WTC11 (cell line): Measurements from ENCODE around the gene GRIFIN. TPM values are rescaled to one million over a fixed set of nuclear protein-coding genes. Genes with fewer than 3 reads are reported as not detected.

Experiments
- ATAC-seq: fragments of 200-7000 bp; cut with Tn5 transposase; 2 replicates; pipeline ENCODE4 v1.10.0; 2021; ENCODE audit warnings: mild to moderate bottlenecking, moderate library complexity
- CTCF ChIA-PET: fragments of 300-600 bp; sonication (Branson Sonifier 250); formaldehyde crosslinking; loops from one replicate; lab custom pipeline; 2021; ENCODE audit warnings: antibody characterized with exemption; lab: Charles Lee
- POLR2A ChIA-PET: fragments of 350-600 bp; sonication (Branson Sonifier 250); formaldehyde crosslinking; loops from one replicate; lab custom pipeline; 2021; ENCODE audit warnings: antibody characterized with exemption; lab: Charles Lee
- DNase-seq: peaks from one replicate; pipeline ENCODE4 v3.0.0; 2021; ENCODE audit warnings: low spot score
- H3K27ac Mint-ChIP-seq: 2 replicates; pipeline ENCODE4 v1.8.0; 2021; ENCODE audit warnings: mixed read lengths
- H3K27me3 Mint-ChIP-seq: 2 replicates; pipeline ENCODE4 v1.8.0; 2021; ENCODE audit warnings: low read depth, mild to moderate bottlenecking, moderate library complexity, mixed read lengths
- H3K36me3 Mint-ChIP-seq: 2 replicates; pipeline ENCODE4 v1.8.0; 2021; ENCODE audit warnings: mixed read lengths
- H3K4me1 Mint-ChIP-seq: 2 replicates; pipeline ENCODE4 v1.8.0; 2022; ENCODE audit warnings: mixed read lengths
- H3K4me3 Mint-ChIP-seq: 2 replicates; pipeline ENCODE4 v1.8.0; 2021; ENCODE audit warnings: mild to moderate bottlenecking, moderate library complexity, mixed read lengths
- H3K9me3 Mint-ChIP-seq: 2 replicates; pipeline ENCODE4 v1.8.0; 2021; ENCODE audit warnings: mixed read lengths
- ARID4B ChIP-seq: sonication (generic); formaldehyde crosslinking; IDR thresholded peaks from 2 replicates; pipeline ENCODE4 v1.8.0; 2023; ENCODE audit warnings: missing genetic modification reagents, mild to moderate bottlenecking, borderline replicate concordance
- CREM ChIP-seq: sonication (generic); formaldehyde crosslinking; IDR thresholded peaks from 2 replicates; pipeline ENCODE4 v1.8.1; 2022; ENCODE audit warnings: mild to moderate bottlenecking, missing genetic modification reagents, moderate library complexity
- ESRRA ChIP-seq: sonication (generic); formaldehyde crosslinking; IDR thresholded peaks from 2 replicates; pipeline ENCODE4 v1.8.1; 2022; ENCODE audit warnings: mild to moderate bottlenecking, missing genetic modification reagents, borderline replicate concordance
- MLX ChIP-seq: sonication (generic); formaldehyde crosslinking; IDR thresholded peaks from 2 replicates; pipeline ENCODE4 v1.8.1; 2023; ENCODE audit warnings: mild to moderate bottlenecking, missing genetic modification reagents, moderate library complexity
- NFYB ChIP-seq: sonication (generic); formaldehyde crosslinking; conservative IDR thresholded peaks from 2 replicates; pipeline ENCODE4 v1.8.0; 2022; ENCODE audit warnings: low read depth, missing genetic modification reagents
- OVOL2 ChIP-seq: fragments of 250-450 bp; sonication (Bioruptor Pico); IDR thresholded peaks from 2 replicates; pipeline ENCODE4 v1.9.0; 2021; ENCODE audit warnings: mild to moderate bottlenecking, borderline replicate concordance
- SMAD3 ChIP-seq: sonication (generic); formaldehyde crosslinking; IDR thresholded peaks from 2 replicates; pipeline ENCODE4 v1.8.0; 2022; ENCODE audit warnings: missing genetic modification reagents, mild to moderate bottlenecking, borderline replicate concordance
- TEAD4 ChIP-seq: sonication (generic); formaldehyde crosslinking; IDR thresholded peaks from 2 replicates; pipeline ENCODE4 v1.8.0; 2022; ENCODE audit warnings: mild to moderate bottlenecking, missing genetic modification reagents
- ZBTB21 ChIP-seq: sonication (generic); formaldehyde crosslinking; IDR thresholded peaks from 2 replicates; pipeline ENCODE4 v1.8.1; 2023; ENCODE audit warnings: mild to moderate bottlenecking, missing genetic modification reagents, borderline replicate concordance
- ZNF219 ChIP-seq: sonication (generic); formaldehyde crosslinking; IDR thresholded peaks from 2 replicates; pipeline ENCODE4 v1.8.0; 2023; ENCODE audit warnings: missing genetic modification reagents, mild to moderate bottlenecking, borderline replicate concordance
- ZNF263 ChIP-seq: sonication (generic); formaldehyde crosslinking; IDR thresholded peaks from 2 replicates; pipeline ENCODE4 v1.8.1; 2022; ENCODE audit warnings: low read depth, mild to moderate bottlenecking, moderate library complexity, missing genetic modification reagents
- ZNF423 ChIP-seq: fragments of 250-450 bp; sonication (Bioruptor Pico); IDR thresholded peaks from 2 replicates; pipeline ENCODE4 v2.1.2; 2022; ENCODE audit warnings: mild to moderate bottlenecking, moderate library complexity
- ZNF512 ChIP-seq: sonication (generic); formaldehyde crosslinking; IDR thresholded peaks from 2 replicates; pipeline ENCODE4 v1.8.1; 2022; ENCODE audit warnings: missing genetic modification reagents, borderline replicate concordance
- total RNA-seq: library from RNA; stranded (reverse); gene quantifications from 3 replicates; pipeline ENCODE4 v1.2.3, GENCODE V29; 2021
- TF ChIP-seq, protein P1 (sequence below): fragments of 200-600 bp; IDR thresholded peaks from 2 replicates; pipeline ENCODE4 v1.8.0; 2022; ENCODE audit warnings: antibody characterized with exemption
- TF ChIP-seq, protein P2 (sequence below): sonication (generic); formaldehyde crosslinking; IDR thresholded peaks from 2 replicates; pipeline ENCODE4 v1.8.0; 2022; ENCODE audit warnings: mild to moderate bottlenecking, missing genetic modification reagents
- TF ChIP-seq, protein P3 (sequence below): fragments of 250-450 bp; sonication (Bioruptor Pico); conservative IDR thresholded peaks from 2 replicates; pipeline ENCODE4 v1.9.0; 2021; ENCODE audit warnings: mild to moderate bottlenecking
- TF ChIP-seq, protein P4 (sequence below): sonication (generic); formaldehyde crosslinking; IDR thresholded peaks from 2 replicates; pipeline ENCODE4 v1.8.1; 2023; ENCODE audit warnings: mild to moderate bottlenecking, moderate library complexity, missing genetic modification reagents
- TF ChIP-seq, protein P5 (sequence below): fragments of 250-450 bp; sonication (Bioruptor Pico); IDR thresholded peaks from 2 replicates; pipeline ENCODE4 v1.9.0; 2021; ENCODE audit warnings: moderate library complexity, mild to moderate bottlenecking, inconsistent platforms, borderline replicate concordance

GRIFIN gene
- total RNA-seq, 1 experiment from 2014 or later: not detected

DNA sequence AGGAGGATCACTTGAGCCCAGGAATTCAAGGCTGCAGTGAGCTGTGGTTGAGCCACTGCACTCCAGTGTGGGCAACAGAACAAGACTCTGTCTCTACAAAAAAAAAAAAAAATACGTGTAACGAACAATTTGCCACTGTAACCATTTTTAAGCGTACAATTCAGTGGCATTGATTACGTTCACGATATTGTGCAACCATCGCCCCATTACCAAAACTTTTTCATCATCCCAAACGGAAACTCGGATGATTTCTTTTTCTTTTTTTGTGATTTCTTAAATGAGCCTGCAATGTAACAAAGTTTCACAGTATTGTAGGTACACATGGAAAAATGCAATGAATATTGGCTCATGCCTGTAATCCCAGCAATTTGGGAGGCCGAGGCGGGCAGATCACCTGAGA, 9.5 kb downstream of the GRIFIN start (continued):
- TF ChIP-seq, protein P1, sequence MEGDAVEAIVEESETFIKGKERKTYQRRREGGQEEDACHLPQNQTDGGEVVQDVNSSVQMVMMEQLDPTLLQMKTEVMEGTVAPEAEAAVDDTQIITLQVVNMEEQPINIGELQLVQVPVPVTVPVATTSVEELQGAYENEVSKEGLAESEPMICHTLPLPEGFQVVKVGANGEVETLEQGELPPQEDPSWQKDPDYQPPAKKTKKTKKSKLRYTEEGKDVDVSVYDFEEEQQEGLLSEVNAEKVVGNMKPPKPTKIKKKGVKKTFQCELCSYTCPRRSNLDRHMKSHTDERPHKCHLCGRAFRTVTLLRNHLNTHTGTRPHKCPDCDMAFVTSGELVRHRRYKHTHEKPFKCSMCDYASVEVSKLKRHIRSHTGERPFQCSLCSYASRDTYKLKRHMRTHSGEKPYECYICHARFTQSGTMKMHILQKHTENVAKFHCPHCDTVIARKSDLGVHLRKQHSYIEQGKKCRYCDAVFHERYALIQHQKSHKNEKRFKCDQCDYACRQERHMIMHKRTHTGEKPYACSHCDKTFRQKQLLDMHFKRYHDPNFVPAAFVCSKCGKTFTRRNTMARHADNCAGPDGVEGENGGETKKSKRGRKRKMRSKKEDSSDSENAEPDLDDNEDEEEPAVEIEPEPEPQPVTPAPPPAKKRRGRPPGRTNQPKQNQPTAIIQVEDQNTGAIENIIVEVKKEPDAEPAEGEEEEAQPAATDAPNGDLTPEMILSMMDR: no peak
- TF ChIP-seq, protein P2, sequence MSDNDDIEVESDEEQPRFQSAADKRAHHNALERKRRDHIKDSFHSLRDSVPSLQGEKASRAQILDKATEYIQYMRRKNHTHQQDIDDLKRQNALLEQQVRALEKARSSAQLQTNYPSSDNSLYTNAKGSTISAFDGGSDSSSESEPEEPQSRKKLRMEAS (CRISPR knock-in tag): no peak
- TF ChIP-seq CREM (CRISPR knock-in tag) (no peak), ZNF263 (CRISPR knock-in tag) (no peak)

GRCh38 chr7:2465928-2466327, 10.3 kb downstream of the GRIFIN start:
- TF ChIP-seq ESRRA (CRISPR knock-in tag) (no peak), ZBTB21 (CRISPR knock-in tag) (peak; percentile 75; the same call in 1 of the 2 replicates)
- H3K4me1 Mint-ChIP-seq: peaks cover 25% of the 10 kb centered on the region
- DNase-seq: no peak
- no peak for ATAC-seq
- peaks cover 12% of the 10 kb centered on the region for H3K9me3 Mint-ChIP-seq
- no peak overlapping the region for H3K4me3 Mint-ChIP-seq
- peak overlapping the region; percentile 8 for H3K27ac Mint-ChIP-seq
- POLR2A ChIA-PET: no interaction called here
- no peaks in the 10 kb centered on the region for H3K27me3 Mint-ChIP-seq
- no peaks in the 10 kb centered on the region for H3K36me3 Mint-ChIP-seq
- CTCF ChIA-PET: interaction anchor here (1.8 to 9.8 kb wide), 2 partner anchors 15 to 35 kb away, joined by 5 to 288 read pairs; no protein-coding TSS in a partner anchor

DNA sequence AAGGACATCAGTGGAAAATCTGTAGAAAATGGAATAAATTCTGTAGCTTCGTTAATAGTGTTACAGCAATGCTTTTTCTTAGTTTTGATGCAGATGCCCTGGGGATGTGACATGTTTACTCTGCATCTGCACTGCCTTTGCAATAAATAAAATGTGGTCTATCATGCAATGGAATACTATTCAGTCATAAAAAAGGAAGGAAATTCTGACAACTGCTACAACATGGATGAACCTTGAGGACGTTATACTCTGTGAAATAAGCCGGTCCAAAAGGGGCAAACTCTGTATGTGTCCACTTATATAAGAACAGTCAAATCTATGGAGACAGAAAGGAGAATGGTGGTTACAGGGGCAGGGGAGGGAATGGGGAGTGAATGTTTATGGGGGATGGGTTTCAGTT, 13.5 kb downstream of the GRIFIN start:
- DNase-seq (no peak), ATAC-seq (no peak)
- H3K27me3 Mint-ChIP-seq: no peaks in the 10 kb centered on the region
- no peaks in the 10 kb centered on the region for H3K36me3 Mint-ChIP-seq
- H3K4me3 Mint-ChIP-seq: no peak overlapping the region
- H3K4me1 Mint-ChIP-seq: peaks cover 7% of the 10 kb centered on the region
- ChIA-PET CTCF (interaction anchor here (0.8 kb wide), 1 partner anchor 12 kb away, joined by 3 read pairs; no protein-coding TSS in a partner anchor), POLR2A (no interaction called here)
- no peak overlapping the region for H3K27ac Mint-ChIP-seq
- peaks cover 12% of the 10 kb centered on the region for H3K9me3 Mint-ChIP-seq
- TF ChIP-seq ZBTB21 (CRISPR knock-in tag): no peak
- no peak for TF ChIP-seq TEAD4
- TF ChIP-seq, protein P3, sequence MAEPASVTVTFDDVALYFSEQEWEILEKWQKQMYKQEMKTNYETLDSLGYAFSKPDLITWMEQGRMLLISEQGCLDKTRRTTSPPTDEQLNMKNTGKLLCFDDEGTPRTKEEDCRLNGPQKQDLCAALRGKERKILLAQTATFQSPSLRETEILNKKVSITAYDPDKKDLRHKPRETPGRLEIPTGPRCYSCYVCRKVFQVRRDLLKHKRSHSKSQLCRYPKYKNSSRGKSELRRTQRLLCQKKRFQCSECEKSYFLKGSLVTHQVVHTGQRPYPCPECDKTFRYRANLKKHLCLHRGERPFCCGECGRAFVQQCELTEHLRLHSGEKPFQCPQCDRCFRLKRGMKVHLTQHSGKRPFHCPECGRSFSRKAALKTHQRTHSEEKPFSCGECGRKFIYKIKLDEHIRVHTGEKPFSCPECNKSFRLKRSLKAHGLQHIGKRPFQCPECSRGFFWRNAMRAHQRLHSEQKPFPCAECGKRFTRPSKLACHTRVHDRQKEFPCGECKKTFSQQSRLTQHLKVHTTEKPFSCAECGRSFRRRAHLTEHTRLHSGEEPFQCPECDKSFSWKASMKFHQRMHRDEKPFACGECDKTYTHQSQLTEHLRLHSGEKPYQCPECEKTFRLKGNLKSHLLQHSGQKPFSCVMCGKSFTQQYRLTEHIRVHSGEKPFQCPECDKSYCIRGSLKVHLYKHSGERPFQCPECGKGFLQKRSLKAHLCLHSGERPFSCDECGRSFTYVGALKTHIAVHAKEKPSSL (CRISPR knock-in tag): no peak
- TF ChIP-seq ZNF219 (CRISPR knock-in tag): no peak
- TF ChIP-seq MLX (CRISPR knock-in tag): no peak
- TF ChIP-seq ARID4B: no peak
- TF ChIP-seq ZNF423 (CRISPR knock-in tag): no peak
- TF ChIP-seq NFYB: no peak
- no peak for TF ChIP-seq OVOL2 (CRISPR knock-in tag)
- TF ChIP-seq, protein P4, sequence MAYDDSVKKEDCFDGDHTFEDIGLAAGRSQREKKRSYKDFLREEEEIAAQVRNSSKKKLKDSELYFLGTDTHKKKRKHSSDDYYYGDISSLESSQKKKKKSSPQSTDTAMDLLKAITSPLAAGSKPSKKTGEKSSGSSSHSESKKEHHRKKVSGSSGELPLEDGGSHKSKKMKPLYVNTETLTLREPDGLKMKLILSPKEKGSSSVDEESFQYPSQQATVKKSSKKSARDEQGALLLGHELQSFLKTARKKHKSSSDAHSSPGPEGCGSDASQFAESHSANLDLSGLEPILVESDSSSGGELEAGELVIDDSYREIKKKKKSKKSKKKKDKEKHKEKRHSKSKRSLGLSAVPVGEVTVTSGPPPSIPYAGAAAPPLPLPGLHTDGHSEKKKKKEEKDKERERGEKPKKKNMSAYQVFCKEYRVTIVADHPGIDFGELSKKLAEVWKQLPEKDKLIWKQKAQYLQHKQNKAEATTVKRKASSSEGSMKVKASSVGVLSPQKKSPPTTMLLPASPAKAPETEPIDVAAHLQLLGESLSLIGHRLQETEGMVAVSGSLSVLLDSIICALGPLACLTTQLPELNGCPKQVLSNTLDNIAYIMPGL (CRISPR knock-in tag): no peak
- TF ChIP-seq ZNF512 (CRISPR knock-in tag): no peak
- TF ChIP-seq, protein P5, sequence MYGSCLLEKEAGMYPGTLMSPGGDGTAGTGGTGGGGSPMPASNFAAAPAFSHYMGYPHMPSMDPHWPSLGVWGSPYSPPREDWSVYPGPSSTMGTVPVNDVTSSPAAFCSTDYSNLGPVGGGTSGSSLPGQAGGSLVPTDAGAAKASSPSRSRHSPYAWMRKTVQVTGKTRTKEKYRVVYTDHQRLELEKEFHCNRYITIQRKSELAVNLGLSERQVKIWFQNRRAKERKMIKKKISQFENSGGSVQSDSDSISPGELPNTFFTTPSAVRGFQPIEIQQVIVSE (CRISPR knock-in tag): no peak
- no peak for TF ChIP-seq SMAD3 (CRISPR knock-in tag)
